ENCODE results near the gene CATSPERD. TPM values are rescaled to one million over a fixed set of nuclear protein-coding genes. Genes with fewer than 3 reads are reported as not detected.

The CATSPERD gene
- total and polyA plus RNA-seq, 4 donors = not detected

GRCh38 chr19:5801796-5802619 lies 81.6 kb downstream of the CATSPERD start:
- no peak overlapping the region for H3K27ac ChIP-seq (ENCODE audit: low read depth in 1 of 2, low read length in 2 of 2)

More at GRCh38 chr19:5801796-5802619, 81.6 kb downstream of the CATSPERD start:
- H3K9me3 ChIP-seq (ENCODE audit: control insufficient read depth in 4 of 4, low read length in 3 of 4) = no peaks in the 10 kb centered on the region
- no peak for DNase-seq (ENCODE audit: low spot score)
- WGBS = 51% methylated on average over 33 of the region's 33 CpGs
- TF ChIP-seq ATF3 (IDR thresholded peaks at IDR 0.05) (no peak), CTCF (IDR thresholded peaks at IDR 0.05; ENCODE audit: low read depth, low read length, missing input control) (no peak), REST (IDR thresholded peaks at IDR 0.05) (no peak), HNF4A (conservative IDR thresholded peaks at IDR 0.05) (no peak), ZBTB33 (IDR thresholded peaks at IDR 0.05) (no peak), EGR1 (IDR thresholded peaks at IDR 0.05; ENCODE audit: low read depth in 2 of 2) (no peak), RAD21 (IDR thresholded peaks at IDR 0.05) (no peak), YY1 (IDR thresholded peaks at IDR 0.05) (no peak)
- no peaks in the 10 kb centered on the region for H3K36me3 ChIP-seq (ENCODE audit: control insufficient read depth in 4 of 4, insufficient read depth in 3 of 4, low read depth in 1 of 4, low read length in 3 of 4)
- no peak overlapping the region for H3K9ac ChIP-seq (ENCODE audit: low read depth in 1 of 2, low read length in 2 of 2)
- H3K27me3 ChIP-seq (ENCODE audit: control insufficient read depth in 4 of 4, insufficient read depth in 4 of 4, low read length in 3 of 4) = no peaks in the 10 kb centered on the region
- H3K4me1 ChIP-seq (ENCODE audit: control insufficient read depth in 4 of 4, insufficient read depth in 4 of 4, low read length in 3 of 4) = peaks cover 33 to 55% (median 44%) of the 10 kb centered on the region in 4 donors
- H3K4me3 ChIP-seq (ENCODE audit: low read depth in 1 of 3, low read length in 3 of 3) = no peak overlapping the region

Data from liver (tissue), 9 donors.